DND-41 (cell line): ENCODE data around the gene GABBR1.

Source experiments
- ATAC-seq: fragments of 200-7000 bp; cut with Tn5 transposase; 3 replicates; pipeline ENCODE4 v1.9.1; 2021; ENCODE audit warnings: low read depth; ENCODE audit not compliant: insufficient read depth
- DNase-seq: peaks from one replicate; pipeline ENCODE4 v3.0.0-alpha.2; 2020
- H2AFZ ChIP-seq: 2 replicates; pipeline ENCODE4 v1.6.0; 2012; ENCODE audit warnings: low read depth, low read length
- H3K27ac ChIP-seq: 2 replicates; pipeline ENCODE4 v1.5.1; 2012; ENCODE audit warnings: low read length, inconsistent platforms
- H3K27me3 ChIP-seq: fragments of 200-600 bp; sonication (generic); 2 replicates; pipeline ENCODE4 v1.6.0; 2012; ENCODE audit warnings: low read length, mild to moderate bottlenecking, inconsistent platforms; ENCODE audit not compliant: insufficient read depth, poor library complexity
- H3K36me3 ChIP-seq: 2 replicates; pipeline ENCODE4 v1.5.1; 2012; ENCODE audit warnings: low read length, inconsistent platforms; ENCODE audit not compliant: insufficient read depth
- H3K4me1 ChIP-seq: 2 replicates; pipeline ENCODE4 v1.5.1; 2012; ENCODE audit warnings: mild to moderate bottlenecking, low read length; ENCODE audit not compliant: insufficient read depth
- H3K4me2 ChIP-seq: 2 replicates; pipeline ENCODE4 v1.6.0; 2012; ENCODE audit warnings: mild to moderate bottlenecking, moderate library complexity, low read length, inconsistent platforms; ENCODE audit not compliant: insufficient read depth
- H3K4me3 ChIP-seq, 2 experiments: fragments of 200-600 bp in 1 of 2; shearing (Covaris generic) in 1 of 2; 2 replicates each; pipeline ENCODE4 v1.5.1; 2012 to 2016; ENCODE audit warnings: inconsistent platforms in 2 of 2, low read length in 2 of 2, mild to moderate bottlenecking in 2 of 2, low read depth in 1 of 2, moderate library complexity in 1 of 2
- H3K79me2 ChIP-seq: 2 replicates; pipeline ENCODE4 v1.6.0; 2012; ENCODE audit warnings: low read length, inconsistent platforms; ENCODE audit not compliant: insufficient read depth
- H3K9ac ChIP-seq: 2 replicates; pipeline ENCODE4 v1.6.0; 2012; ENCODE audit warnings: low read depth, mild to moderate bottlenecking, inconsistent platforms, low read length, moderate library complexity
- H3K9me3 ChIP-seq: 2 replicates; pipeline ENCODE4 v1.5.1; 2012; ENCODE audit warnings: low read length, moderate library complexity, mild to moderate bottlenecking, inconsistent platforms; ENCODE audit not compliant: insufficient read depth, severe bottlenecking
- H4K20me1 ChIP-seq: 2 replicates; pipeline ENCODE4 v1.6.0; 2012; ENCODE audit warnings: low read length; ENCODE audit not compliant: insufficient read depth
- CTCF ChIP-seq: IDR thresholded peaks from 2 replicates; pipeline ENCODE4 v1.5.1; 2012; ENCODE audit warnings: borderline replicate concordance, low read length, moderate library complexity, mild to moderate bottlenecking; ENCODE audit not compliant: poor library complexity, severe bottlenecking; ENCODE audit errors: extremely low read depth
- EZH2 ChIP-seq: IDR thresholded peaks from 3 replicates; pipeline ENCODE4 v1.6.1; 2012; ENCODE audit warnings: borderline replicate concordance, low read depth, mild to moderate bottlenecking, moderate library complexity, low read length, inconsistent platforms; ENCODE audit not compliant: severe bottlenecking

GABBR1 gene

GRCh38 chr6:29577544-29577943 lies 55.4 kb downstream of the GABBR1 start:
- Histone ChIP-seq H3K4me2 (no peak overlapping the region), H3K79me2 (no peaks in the 10 kb centered on the region), H4K20me1 (no peaks in the 10 kb centered on the region), H3K27me3 (peaks cover 13% of the 10 kb centered on the region), H3K27ac (no peak overlapping the region), H3K9me3 (no peaks in the 10 kb centered on the region), H2AFZ (no peak overlapping the region), H3K4me1 (no peaks in the 10 kb centered on the region), H3K36me3 (no peaks in the 10 kb centered on the region), H3K9ac (no peak overlapping the region), H3K4me3 (no peak overlapping the region)
- no peak for ATAC-seq
- no peak for TF ChIP-seq CTCF
- TF ChIP-seq EZH2, result no peak
- no peak for DNase-seq

DNA sequence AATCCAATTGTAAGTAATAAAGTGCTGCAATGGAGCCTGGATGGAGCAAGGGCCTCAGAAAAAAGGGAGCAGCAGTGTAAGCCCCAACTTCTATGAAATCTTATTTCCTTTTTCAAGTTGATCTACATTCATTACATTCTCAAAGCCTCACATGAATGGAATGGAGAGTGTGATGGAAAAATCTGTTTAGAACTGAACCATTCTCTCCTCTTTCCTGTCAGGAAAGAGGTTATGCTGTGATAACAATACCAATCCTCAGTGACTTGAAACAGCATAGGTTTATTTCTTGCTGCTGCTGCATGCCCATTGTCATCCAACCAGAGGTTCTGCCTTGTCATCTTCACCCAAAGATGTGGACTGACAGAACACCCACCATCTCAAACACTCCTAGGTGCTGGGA lies 56.9 kb downstream of the GABBR1 start:
- Histone ChIP-seq H2AFZ (no peak overlapping the region), H3K4me1 (no peaks in the 10 kb centered on the region), H3K27ac (no peak overlapping the region), H3K79me2 (no peaks in the 10 kb centered on the region), H3K4me2 (no peak overlapping the region), H3K36me3 (no peaks in the 10 kb centered on the region), H3K27me3 (peaks cover 20% of the 10 kb centered on the region), H3K9ac (no peak overlapping the region), H3K9me3 (no peaks in the 10 kb centered on the region), H4K20me1 (no peaks in the 10 kb centered on the region), H3K4me3 (no peak overlapping the region)
- TF ChIP-seq CTCF, result no peak
- no peak for TF ChIP-seq EZH2
- ATAC-seq (no peak), DNase-seq (no peak)

DNA sequence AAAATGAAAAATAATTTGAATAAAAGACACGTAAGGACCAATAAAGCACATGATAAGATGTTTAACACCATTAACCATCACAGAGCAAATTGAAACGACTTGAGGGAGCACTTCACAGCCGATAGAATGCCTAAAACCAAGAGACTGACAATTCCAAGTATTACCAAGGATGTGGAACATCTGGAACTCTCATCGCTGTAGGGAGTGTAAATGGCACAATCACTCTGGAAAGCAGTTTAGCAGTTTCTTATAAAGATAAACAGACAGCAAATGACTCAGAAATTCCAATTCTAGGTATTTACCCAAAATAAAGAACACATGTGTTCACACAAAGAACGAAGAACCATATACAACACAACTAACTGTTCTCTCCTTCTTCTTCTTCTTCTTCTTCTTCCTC lies 65.0 kb downstream of the GABBR1 start:
- TF ChIP-seq EZH2 (no peak), CTCF (no peak)
- Histone ChIP-seq H3K36me3 (no peaks in the 10 kb centered on the region), H3K4me1 (no peaks in the 10 kb centered on the region), H3K27me3 (peaks cover 8% of the 10 kb centered on the region), H3K4me3 (no peak overlapping the region), H4K20me1 (no peaks in the 10 kb centered on the region), H3K9me3 (no peaks in the 10 kb centered on the region), H2AFZ (no peak overlapping the region), H3K79me2 (no peaks in the 10 kb centered on the region), H3K4me2 (no peak overlapping the region), H3K9ac (no peak overlapping the region), H3K27ac (no peak overlapping the region)
- no peak for ATAC-seq
- DNase-seq, result no peak

- H3K79me2 ChIP-seq, result no peaks in the 10 kb centered on the region
- no peaks in the 10 kb centered on the region for H3K4me1 ChIP-seq
- no peak for ATAC-seq
- H2AFZ ChIP-seq, result no peak overlapping the region
- H3K4me3 ChIP-seq, result no peak overlapping the region
- H3K27ac ChIP-seq, result no peak overlapping the region
- H4K20me1 ChIP-seq, result no peaks in the 10 kb centered on the region
- no peaks in the 10 kb centered on the region for H3K36me3 ChIP-seq
- peaks cover 7% of the 10 kb centered on the region for H3K27me3 ChIP-seq
- H3K9ac ChIP-seq, result no peak overlapping the region
- no peaks in the 10 kb centered on the region for H3K9me3 ChIP-seq
- no peak overlapping the region for H3K4me2 ChIP-seq
- no peak for TF ChIP-seq CTCF
- no peak for TF ChIP-seq EZH2
- no peak for DNase-seq
Measured at GRCh38 chr6:29567541-29567940, 65.4 kb downstream of the GABBR1 start.
